Effector memory CD4-positive, alpha-beta T cell (primary cell): ENCODE results near the gene HYKK.
A peak's percentile ranks its signal among the peaks of the same experiment; 100 is the strongest.
"Not testable (repeated sequence)": the region's sequence is repeated elsewhere in the genome, so short reads cannot be mapped to it uniquely, and the experiment has no call there.

Source experiments
- DNase-seq, 3 donors: peaks; one replicate each; pipeline ENCODE4 v3.0.0-alpha.2; 2020
- H3K27ac ChIP-seq: 2 replicates; pipeline ENCODE4 v1.7.0; 2013; ENCODE audit warnings: mild to moderate bottlenecking, low read length, moderate library complexity; ENCODE audit not compliant: insufficient read depth, poor library complexity, severe bottlenecking
- H3K27me3 ChIP-seq: replicated peaks from 2 replicates; pipeline ENCODE4 v1.7.0; 2013; ENCODE audit warnings: mild to moderate bottlenecking, low read length; ENCODE audit not compliant: insufficient read depth, control insufficient read depth, poor library complexity, severe bottlenecking
- H3K36me3 ChIP-seq: 2 replicates; pipeline ENCODE4 v1.7.0; 2013; ENCODE audit warnings: mild to moderate bottlenecking, low read length, moderate library complexity; ENCODE audit not compliant: control insufficient read depth, insufficient read depth
- H3K4me1 ChIP-seq: 2 replicates; pipeline ENCODE4 v1.7.0; 2013; ENCODE audit warnings: low read length, mild to moderate bottlenecking; ENCODE audit not compliant: control insufficient read depth, insufficient read depth, poor library complexity, severe bottlenecking
- H3K4me3 ChIP-seq: 2 replicates; pipeline ENCODE4 v1.7.0; 2013; ENCODE audit warnings: low read length, low read depth, mild to moderate bottlenecking; ENCODE audit not compliant: insufficient read depth, poor library complexity, severe bottlenecking
- H3K9me3 ChIP-seq: 2 replicates; pipeline ENCODE4 v1.7.0; 2013; ENCODE audit warnings: mild to moderate bottlenecking, low read length, moderate library complexity; ENCODE audit not compliant: control insufficient read depth

Gene HYKK

DNA sequence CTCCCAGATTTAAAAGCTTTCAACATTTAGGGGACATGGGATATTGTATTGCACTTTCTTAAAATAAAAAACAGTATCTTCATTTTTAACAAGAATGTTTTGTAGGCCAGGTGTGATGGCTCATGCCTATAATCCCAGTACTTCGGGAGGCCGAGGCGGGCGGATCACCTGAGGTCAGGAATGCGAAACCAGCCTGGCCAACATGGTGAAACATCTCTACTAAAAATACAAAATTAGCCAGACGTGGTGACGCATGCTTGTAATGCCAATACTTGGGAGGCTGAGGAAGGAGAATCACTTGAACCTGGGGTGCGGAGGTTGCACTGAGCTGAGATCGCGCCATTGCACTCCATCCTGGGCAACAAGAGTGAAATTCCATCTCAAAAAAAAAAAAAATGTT lies 52.8 kb downstream of the HYKK start:
- H3K27ac ChIP-seq, H3K36me3 ChIP-seq, H3K27me3 ChIP-seq, H3K9me3 ChIP-seq, H3K4me1 ChIP-seq, H3K4me3 ChIP-seq, DNase-seq: not testable (repeated sequence)

DNA sequence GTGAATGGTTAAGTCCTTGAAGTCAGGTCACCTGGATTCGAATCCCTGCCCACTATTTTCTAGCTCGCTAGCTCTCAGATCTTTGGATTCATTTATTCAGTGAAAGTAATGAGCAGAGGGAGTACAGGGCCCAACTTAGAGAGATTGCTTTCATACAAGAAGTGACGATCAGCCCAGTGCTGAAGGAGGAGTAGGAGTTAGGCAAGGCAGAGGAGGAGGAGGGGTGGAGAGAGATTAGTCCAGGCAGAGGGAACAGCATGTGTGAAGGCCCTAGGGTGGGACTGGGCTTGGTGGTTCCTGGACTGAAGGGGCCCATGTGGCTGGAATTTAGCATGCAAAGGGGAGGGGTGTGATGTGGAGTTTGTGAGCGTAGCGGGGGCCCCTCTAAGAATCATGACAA lies 54.1 kb downstream of the HYKK start:
- Histone ChIP-seq H3K9me3 (no peaks in the 10 kb centered on the region), H3K4me3 (no peak overlapping the region), H3K4me1 (no peaks in the 10 kb centered on the region), H3K27me3 (no peaks in the 10 kb centered on the region), H3K27ac (no peak overlapping the region), H3K36me3 (no peaks in the 10 kb centered on the region)
- no peak for DNase-seq

DNA sequence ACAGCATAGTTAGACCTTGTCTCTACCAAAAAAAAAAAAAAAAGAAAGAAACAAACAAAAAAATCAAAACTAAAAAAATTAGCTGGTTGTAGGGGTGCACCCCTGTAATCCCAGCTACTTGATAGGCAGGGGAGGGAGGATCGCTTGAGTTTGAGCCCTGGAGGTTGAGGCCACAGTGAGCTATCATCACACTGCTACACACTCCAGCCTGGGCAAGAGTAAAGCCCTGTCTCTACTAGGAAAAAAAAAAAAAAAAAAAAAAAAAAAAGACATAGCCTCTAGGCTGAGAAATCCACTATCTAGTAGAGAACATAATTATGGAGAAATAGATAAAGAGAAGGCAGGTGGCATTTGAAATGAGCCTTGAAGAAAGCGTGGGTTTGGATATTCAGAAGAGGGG lies 55.7 kb downstream of the HYKK start:
- Histone ChIP-seq H3K9me3 (no peaks in the 10 kb centered on the region), H3K4me1 (no peaks in the 10 kb centered on the region), H3K36me3 (no peaks in the 10 kb centered on the region), H3K27ac (no peak overlapping the region), H3K4me3 (no peak overlapping the region), H3K27me3 (no peaks in the 10 kb centered on the region)
- no peak for DNase-seq

DNA sequence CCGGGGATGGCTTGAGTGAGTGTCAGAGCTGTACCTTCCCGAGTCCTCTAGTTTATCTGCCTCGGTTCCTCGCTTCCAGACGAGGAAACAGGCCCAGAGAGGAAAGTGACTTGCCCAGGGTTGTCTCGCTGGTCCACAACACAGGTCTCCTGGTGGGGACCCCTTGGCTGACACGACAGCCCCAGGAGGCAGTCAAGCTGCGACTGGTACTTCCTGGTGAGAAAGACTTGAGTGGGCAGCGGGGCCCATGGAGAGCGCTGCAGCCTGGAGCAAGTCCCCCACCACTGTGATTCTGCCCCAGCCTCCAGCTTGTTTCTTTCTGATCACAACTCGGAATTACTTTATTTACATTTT lies 57.3 kb downstream of the HYKK start:
- Histone ChIP-seq H3K4me1 (no peaks in the 10 kb centered on the region), H3K4me3 (peak overlapping the region; percentile 69)
- DNase-seq, result no peak

DNA sequence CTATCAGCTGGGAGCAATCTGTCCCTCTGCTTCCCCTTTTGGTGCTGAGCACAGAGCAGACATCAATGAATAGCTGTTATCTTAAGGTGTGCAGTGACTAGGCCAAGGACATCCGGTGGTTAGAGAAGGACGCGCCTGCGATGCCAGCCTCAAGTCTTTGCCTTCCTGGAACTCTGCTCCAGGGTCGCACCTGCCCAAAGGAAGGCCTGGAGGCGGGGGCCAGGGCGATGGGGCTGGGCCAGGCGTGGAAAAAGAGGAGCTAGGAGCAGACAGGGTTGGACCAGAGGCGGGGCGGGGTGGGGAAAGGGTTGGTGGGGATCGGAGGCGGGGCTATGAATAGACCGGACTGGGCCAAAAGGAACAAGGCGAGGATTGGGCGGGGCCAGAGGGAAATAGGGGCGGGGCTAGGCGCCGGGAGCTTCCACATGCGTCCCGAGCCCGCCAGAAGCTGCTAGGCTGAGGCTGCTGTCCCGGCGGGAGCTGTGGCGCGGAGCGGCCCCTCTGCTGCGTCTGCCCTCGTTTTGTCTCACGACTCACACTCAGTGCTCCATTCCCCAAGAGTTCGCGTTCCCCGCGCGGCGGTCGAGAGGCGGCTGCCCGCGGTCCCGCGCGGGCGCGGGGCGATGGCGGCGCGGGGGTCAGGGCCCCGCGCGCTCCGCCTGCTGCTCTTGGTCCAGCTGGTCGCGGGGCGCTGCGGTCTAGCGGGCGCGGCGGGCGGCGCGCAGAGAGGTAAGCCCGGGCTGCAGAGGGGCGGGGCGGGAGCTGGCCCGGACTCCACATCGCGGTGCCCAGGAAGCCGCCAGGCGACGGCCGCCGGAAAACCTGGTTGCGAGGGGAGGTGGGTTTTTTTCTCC lies 57.9 kb downstream of the HYKK start, which contains the start of gene CHRNA5:
Gene CHRNA5 (plus strand): TSS at position 424 of the 854 bp plus-strand sequence. CDS start 200 bp downstream, at position 624.
- Histone ChIP-seq H3K9me3 (no peaks in the 10 kb centered on the region), H3K27me3 (no peaks in the 10 kb centered on the region), H3K4me3 (peak within 1 kb of the TSS; percentile 69), H3K27ac (no peak within 1 kb of the TSS), H3K36me3 (no peaks in the 10 kb centered on the region), H3K4me1 (no peaks in the 10 kb centered on the region)
- DNase-seq, result peak; percentile 47 to 66 (median 61)

More for the DNA sequence above, 57.3 kb downstream of the HYKK start:
- H3K36me3 ChIP-seq, result no peaks in the 10 kb centered on the region
- H3K27ac ChIP-seq, result no peak overlapping the region
- H3K27me3 ChIP-seq, result no peaks in the 10 kb centered on the region
- no peaks in the 10 kb centered on the region for H3K9me3 ChIP-seq

DNA sequence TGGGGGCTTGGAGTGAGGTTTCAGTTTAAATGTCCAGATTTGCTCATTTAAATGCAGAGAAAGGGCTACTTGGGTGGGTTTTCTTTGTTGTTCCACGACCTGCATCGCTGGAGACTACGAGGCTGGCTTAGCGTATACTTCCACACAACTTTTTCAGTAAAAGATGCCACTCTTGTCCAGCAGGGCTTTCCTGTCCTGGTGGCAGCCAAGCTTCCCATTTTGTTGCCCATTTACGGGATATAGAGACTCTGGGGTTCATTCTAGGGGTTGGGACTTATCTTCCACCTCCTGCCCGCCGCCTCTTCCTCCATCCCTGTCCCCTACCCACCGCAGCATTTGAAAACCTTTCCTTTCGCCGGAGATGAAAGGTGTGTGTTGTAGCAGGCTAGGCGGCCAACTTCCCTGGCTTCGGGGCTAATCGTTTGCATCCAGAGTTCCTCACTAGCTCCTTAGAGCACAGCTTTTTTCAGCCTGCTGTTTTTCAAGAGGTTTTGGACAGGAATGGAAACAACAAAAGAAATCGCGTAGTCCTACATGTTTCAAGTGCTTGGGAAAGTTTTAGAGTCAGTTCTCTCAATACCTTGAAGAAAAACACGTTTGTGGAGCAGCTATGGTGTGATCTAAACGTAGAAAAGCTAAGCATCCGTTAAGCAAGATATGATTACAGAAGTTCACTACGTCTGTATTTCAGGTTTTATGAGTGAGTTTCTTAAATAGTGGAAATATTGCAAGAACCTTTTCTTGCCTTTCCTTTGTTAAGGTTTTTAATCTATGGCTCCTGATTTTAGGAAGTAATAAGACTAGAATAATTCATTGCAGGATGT lies 58.8 kb downstream of the HYKK start:
- H3K4me3 ChIP-seq, result peak overlapping the region; percentile 69
- no peak for DNase-seq
- H3K36me3 ChIP-seq, result no peaks in the 10 kb centered on the region
- no peak overlapping the region for H3K27ac ChIP-seq
- H3K9me3 ChIP-seq, result no peaks in the 10 kb centered on the region
- H3K27me3 ChIP-seq, result no peaks in the 10 kb centered on the region
- no peaks in the 10 kb centered on the region for H3K4me1 ChIP-seq

DNA sequence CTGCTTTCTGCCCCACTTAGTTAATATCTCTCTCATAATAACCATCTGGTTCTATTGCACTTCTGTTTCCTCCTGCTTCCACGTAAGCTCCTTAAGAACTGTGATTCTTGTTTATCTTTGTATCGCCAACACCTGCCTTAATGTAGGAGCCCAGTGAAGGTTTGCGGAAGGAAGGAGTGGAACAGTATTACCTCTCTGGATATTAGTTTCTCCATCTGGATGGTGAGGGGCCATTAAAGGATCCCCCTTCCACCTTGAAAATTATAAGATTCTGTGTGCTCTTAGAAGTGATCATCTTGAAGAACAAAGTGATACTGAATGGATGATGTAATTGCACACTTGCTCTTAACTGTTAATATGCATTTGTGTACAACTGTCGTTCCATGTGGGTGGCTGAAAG lies 60.2 kb downstream of the HYKK start:
- no peaks in the 10 kb centered on the region for H3K27me3 ChIP-seq
- DNase-seq, result no peak
- no peak overlapping the region for H3K4me3 ChIP-seq
- no peaks in the 10 kb centered on the region for H3K9me3 ChIP-seq
- H3K27ac ChIP-seq, result no peak overlapping the region
- no peaks in the 10 kb centered on the region for H3K36me3 ChIP-seq
- no peaks in the 10 kb centered on the region for H3K4me1 ChIP-seq

DNA sequence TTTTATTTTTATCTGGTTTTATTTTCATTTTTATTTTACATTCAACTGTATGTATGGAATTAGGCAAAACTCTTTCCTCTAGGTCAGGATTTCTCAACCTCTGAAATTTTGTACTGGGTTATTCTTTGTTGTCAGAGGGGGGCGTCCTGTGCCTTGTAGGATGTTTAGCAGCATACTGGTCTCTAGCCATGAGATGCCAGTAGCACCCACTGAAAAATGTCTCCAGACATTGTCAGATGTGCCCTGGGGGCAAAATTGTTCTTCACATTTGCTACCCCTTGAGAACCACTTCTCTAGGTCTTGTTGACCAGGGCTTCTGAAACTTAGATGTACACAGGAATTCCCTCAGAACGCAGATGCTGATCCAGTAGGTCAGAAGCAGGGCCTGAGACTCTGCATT lies 63.3 kb downstream of the HYKK start:
- H3K4me1 ChIP-seq, result no peaks in the 10 kb centered on the region
- H3K27me3 ChIP-seq, result no peaks in the 10 kb centered on the region
- no peaks in the 10 kb centered on the region for H3K9me3 ChIP-seq
- H3K4me3 ChIP-seq, result no peak overlapping the region
- no peak overlapping the region for H3K27ac ChIP-seq
- DNase-seq, result no peak
- H3K36me3 ChIP-seq, result no peaks in the 10 kb centered on the region

DNA sequence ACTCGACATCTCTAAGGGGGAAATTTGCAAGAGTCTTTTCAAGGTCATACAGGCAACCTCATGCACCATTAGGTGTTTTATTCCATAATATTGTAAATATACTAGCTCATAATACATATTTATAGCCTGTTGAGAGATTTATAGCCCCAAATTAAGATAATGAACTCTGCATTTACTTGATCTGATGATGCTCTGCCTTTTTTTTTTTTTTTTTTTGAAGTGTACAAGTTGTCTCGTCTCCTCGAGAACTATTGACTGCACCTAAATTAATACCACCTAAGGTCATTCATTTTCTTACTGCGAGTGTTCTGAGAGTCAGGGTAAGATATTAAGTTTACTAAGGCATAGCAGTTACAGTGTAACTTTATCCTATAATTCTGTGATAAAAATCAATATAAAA lies 64.0 kb downstream of the HYKK start:
- Histone ChIP-seq H3K36me3 (no peaks in the 10 kb centered on the region), H3K9me3 (no peaks in the 10 kb centered on the region), H3K27ac (no peak overlapping the region), H3K4me1 (no peaks in the 10 kb centered on the region), H3K27me3 (no peaks in the 10 kb centered on the region), H3K4me3 (no peak overlapping the region)
- no peak for DNase-seq

DNA sequence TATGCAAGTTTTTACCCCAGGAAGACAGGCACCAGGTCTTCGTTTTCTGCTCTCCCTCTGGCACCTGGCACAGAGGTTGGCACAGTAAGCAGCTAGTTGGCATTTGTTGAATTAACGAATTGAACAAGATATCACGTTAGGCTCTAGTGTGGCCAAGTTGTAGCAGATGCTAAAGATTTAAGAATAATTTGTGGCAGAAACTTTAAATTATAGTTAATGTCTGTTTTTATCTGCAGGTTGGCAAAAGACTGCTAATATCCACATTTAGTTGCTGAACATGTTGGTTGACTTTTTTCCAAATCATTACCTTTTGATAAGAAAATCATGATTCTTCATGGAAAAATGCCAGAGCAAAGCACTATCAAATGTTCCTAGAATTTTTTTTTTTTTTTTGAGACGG lies 66.0 kb downstream of the HYKK start:
- H3K9me3 ChIP-seq, result no peaks in the 10 kb centered on the region
- no peaks in the 10 kb centered on the region for H3K4me1 ChIP-seq
- H3K27ac ChIP-seq, result no peak overlapping the region
- DNase-seq, result no peak
- H3K27me3 ChIP-seq, result no peaks in the 10 kb centered on the region
- no peak overlapping the region for H3K4me3 ChIP-seq
- H3K36me3 ChIP-seq, result no peaks in the 10 kb centered on the region
